HS-27A (cell line): ENCODE measurements around the gene IL1R1.

Experiments
- DNase-seq: peaks from one replicate; pipeline ENCODE4 v3.0.0-alpha.2; 2012; ENCODE audit warnings: low read depth, missing footprints

Gene IL1R1

DNA sequence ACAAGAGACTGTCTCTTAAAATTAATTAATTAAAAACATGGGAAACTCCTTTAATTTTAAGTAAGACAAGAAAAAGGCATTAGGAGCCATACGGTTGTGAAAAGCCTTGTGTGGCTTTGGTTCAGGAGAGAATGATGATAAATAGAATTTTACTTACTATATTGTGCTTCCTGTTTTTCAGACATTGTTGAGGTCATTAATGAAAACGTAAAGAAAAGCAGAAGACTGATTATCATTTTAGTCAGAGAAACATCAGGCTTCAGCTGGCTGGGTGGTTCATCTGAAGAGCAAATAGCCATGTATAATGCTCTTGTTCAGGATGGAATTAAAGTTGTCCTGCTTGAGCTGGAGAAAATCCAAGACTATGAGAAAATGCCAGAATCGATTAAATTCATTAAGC is 33.6 kb downstream of the IL1R1 start:
- DNase-seq = no peak

DNA sequence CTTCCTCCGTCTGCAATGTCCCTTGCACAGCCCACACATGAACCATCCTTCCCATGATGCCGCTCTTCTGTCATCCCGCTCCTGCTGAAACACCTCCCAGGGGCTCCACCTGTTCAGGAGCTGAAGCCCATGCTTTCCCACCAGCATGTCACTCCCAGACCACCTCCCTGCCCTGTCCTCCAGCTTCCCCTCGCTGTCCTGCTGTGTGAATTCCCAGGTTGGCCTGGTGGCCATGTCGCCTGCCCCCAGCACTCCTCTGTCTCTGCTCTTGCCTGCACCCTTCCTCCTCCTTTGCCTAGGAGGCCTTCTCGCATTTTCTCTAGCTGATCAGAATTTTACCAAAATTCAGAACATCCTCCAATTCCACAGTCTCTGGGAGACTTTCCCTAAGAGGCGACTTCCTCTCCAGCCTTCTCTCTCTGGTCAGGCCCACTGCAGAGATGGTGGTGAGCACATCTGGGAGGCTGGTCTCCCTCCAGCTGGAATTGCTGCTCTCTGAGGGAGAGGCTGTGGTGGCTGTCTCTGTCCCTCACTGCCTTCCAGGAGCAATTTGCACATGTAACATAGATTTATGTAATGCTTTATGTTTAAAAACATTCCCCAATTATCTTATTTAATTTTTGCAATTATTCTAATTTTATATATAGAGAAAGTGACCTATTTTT is 35.4 kb downstream of the IL1R1 start:
- no peak for DNase-seq

DNA sequence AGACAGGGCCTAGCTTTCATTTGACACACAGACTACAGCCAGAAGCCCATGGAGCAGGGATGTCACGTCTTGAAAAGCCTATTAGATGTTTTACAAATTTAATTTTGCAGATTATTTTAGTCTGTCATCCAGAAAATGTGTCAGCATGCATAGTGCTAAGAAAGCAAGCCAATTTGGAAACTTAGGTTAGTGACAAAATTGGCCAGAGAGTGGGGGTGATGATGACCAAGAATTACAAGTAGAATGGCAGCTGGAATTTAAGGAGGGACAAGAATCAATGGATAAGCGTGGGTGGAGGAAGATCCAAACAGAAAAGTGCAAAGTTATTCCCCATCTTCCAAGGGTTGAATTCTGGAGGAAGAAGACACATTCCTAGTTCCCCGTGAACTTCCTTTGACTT is 36.5 kb downstream of the IL1R1 start:
- no peak for DNase-seq

DNA sequence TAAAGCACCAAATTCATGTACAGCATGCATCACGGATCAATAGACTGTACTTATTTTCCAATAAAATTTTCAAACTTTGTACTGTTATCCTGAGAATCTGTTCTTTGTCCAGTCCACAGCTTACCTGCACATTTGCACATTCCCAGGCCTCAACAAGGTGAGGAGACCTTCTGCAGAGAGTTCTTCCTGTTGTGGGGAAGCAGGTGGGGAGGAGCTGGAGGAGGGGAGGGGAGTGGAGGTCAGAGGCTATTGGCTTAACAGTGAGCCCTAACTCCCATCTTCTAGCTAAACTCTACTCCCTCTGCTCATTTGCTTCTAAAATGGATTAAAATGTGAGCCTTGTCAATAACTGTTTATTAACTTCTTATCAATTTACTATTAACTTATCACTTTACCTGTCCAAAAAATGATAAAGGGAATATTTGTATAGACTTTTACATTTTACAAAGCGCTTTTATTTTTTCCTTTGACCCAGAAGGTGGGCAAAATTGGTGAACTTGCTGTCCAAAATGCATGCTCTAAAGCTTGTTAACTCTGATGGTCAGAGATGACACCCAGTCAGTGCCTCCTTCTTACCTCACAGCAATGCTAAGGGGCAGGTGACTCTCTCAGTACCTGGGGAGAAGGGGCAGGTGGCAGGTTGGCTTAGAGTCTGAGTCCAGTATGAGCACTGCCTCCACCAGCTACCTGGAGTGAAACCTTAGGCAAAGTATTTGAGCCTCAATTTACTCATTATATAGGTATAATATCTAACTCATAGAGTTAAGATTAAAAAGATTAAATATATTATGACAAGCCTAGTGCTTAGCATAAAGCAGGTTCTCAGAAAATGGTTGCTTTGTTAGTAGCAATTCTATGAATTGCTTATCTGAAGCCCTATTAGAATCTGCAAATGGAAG is 37.5 kb downstream of the IL1R1 start:
- DNase-seq = no peak

DNA sequence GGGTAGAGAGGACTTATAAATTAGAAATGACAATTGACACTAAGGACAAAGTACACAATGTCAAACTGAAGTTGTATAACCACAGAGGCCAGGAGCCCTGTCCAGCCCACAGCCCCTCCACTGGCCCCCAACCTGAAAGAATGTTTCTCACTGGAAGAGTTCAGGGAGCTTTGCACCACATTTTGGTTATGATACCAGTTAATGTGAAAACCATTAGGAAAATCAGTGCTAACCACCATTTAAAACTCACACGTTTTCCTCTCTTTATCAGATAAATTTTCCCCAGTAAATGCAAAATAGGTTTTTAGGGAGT is 38.1 kb downstream of the IL1R1 start:
- no peak for DNase-seq

DNA sequence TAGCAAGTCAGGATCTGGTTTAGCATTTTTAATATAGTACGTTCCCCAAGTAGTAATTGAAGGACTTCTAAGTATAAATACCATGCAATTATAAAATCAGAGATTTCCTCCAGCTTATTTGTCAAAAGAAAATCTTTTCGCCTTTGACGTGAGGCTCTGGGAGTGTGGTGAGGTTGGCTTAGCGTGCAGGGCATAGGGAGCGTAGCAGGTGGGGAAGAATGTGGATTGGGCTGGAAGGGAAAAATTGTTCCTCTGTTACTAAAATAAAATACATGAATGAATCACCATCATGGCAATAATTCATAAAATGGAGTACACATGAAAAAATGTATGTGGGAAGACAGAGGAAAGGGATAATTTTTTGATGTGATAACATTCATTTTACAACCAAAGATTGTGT is 38.8 kb downstream of the IL1R1 start:
- DNase-seq = no peak

DNA sequence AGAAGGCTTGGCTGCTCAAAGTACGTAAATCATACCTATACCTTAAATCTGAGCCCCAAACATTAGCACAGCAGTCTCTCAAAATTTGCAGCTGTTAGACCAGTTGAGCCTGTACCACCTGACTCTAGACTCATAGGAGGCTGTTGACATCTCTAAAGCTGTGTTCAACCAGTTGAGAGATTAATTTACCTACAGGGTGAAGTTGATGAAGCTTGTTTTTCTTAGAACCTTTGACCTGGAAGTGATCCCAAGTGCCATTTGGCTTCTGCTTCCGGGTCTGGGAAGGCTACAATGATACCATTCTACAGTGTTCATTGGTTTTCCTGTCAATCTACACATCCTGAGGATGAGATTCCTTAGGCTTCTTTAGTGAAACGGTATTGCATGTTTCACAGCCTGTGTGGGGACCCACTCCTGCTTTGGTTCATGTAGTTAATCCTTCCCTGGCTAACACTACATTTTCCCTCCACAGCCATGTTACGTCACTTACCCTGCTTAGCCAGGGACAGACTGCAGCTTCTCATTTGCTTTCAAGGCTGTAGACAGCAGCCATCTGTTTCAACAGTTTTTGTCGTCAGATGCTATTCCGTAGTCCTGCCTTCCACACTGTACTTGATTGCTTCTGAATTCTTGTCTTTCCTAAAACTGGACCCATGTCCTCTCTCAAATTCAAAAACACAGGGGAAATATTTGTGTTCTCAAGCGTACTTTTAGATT is 39.5 kb downstream of the IL1R1 start:
- no peak for DNase-seq

DNA sequence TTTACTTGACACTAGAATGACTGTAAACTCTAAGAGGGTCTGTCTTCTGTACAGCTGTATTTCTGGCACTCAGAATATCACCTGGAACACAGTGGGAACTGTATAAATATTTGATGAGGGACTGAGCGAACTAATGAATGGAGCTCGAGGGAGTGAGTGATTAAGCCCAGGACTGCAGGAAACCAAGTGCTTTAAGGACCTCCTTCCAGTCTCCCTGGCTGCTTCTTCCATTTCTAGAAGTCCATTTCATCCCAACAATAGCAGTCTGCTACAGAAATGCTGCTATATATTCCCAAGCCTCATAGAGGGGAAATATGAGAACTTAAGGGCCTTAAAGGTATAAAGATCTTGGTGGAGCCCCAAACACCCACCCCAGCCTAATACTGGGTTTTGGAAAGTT is 41.5 kb downstream of the IL1R1 start:
- no peak for DNase-seq

DNA sequence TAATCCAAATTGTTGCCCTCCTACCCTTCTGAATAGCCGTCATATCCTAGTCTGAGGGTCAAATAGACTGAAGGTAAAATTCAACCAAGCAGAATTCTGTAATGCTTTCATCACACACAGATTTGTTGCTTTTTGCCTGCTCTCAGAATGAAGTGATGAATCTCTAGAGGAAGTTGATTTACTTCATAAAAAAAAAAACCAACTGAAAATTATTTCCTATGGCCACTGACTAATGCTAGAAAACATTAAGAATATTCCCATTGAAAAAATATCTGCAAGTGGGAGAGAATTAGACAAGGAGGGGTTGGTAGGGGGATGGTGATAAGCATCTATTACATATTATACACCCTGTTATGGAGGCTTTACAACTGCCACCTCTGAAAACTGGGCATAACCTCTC is 42.0 kb downstream of the IL1R1 start:
- no peak for DNase-seq

DNA sequence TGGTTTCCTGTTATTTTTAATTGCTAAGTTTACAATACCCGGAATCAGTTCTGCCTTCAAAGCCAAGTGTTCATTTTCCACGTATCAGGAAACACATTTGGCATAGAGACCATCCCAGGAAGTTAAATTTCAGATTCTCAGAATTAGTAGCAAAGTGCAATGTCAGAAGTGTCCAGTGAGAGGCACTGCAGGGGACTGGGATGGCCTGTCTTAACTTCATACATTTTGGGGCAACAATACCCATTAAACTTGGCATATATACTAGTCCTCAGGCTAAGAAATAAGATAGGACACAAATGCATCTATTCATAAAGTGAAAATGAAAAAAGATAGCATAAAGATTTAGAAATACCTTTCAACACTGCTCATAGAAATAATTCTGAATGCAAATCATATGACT is 42.8 kb downstream of the IL1R1 start:
- DNase-seq = no peak

DNA sequence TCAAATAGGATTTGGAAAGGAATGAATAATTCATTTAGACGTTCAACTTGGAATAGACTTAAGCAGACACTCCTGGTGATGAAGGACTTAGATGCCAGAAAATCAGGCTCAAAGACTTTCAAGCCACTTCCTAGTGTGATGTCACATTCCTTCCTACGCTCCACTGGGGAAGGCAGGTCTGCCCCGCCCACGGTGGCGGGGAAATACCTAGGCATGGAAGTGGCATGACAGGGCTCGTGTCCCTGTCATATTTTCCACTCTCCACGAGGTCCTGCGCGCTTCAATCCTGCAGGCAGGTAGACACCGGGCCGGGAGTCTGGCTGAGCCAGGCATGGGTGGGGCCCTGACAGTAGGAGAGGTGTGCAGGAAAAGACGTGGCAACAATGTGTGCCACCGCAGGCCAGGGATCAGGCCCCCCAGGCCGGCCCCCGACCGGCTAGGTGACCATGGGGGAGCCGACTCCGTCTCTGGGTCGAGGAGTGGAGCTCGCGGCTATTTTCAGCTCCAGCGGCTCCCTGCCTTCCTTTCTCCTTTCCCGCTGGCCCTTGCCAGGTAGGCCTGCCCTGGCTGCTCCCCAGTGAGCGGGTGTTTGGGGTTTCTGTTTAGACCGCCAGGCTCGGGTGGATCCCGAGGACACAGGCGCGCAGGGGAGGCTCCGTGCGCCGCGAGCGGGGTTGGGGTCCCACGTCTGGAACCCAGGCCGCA is 44.4 kb downstream of the IL1R1 start, which contains the start of gene IL1RL2:
IL1RL2 (plus strand) TSS at position 233 of the 705 bp plus-strand sequence. CDS start 845 bp downstream, outside the sequence.
- no peak for DNase-seq

DNA sequence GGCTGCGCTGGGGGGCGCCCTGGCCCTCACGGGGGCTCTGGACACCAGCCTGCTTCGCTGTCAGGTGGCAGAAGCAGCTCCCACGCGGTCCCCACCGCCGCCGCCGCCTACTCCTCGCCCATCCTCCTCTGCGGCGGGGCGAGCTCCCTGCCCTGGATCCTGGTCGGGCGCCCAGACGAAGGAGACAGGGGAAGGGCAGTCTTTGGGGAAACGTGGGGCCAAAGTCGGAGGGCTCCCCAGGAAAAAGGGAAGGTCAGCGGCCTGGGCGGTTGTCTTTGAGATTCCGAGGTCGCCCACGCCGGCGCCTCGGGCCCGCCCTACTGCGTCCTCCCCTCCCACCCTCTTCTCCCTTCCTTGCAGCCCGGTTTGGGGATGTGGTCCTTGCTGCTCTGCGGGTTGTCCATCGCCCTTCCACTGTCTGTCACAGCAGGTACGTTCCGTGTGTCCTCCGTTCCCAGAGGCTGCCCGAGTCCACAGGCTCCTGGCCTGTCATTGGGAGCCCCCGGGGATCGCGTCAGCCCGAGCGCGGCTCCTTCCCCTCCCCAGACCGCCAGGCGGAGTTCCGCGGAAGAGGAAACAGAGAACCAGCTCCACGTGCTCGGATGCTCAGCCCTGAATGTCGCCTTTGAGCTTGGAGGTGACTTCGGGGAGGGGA is 45.1 kb downstream of the IL1R1 start:
- DNase-seq = peak; percentile 14

DNA sequence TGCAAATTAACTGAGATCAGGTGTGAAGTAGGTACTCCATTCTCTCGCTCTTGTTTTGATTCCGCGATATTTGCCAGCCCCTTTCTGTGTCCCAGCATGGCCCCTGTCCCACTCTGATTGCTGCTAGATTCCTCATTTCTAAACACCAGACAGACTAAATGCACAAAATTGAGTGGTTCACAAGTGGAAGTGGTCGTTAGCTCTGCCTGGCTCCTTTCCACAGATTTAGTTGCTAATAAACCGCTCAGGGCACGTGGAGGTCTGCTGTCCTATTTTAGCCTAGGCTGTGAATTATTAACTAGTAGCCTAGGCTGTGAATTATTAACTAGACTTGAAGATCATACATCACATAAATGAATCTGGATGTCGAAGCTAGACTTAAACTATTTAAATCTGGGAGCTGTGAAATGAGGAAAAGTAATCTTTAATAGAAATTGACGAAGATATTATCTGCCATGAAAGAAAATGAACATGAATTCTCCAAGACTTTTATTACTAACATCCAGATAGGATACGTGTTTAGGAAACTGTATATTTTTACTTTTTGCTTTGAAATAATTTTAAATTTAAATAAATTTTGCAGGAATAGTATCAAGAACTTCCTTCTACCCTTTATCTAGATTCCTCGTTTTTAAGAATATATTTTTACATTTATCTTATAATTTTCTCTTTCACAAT is 48.0 kb downstream of the IL1R1 start:
- DNase-seq = no peak

DNA sequence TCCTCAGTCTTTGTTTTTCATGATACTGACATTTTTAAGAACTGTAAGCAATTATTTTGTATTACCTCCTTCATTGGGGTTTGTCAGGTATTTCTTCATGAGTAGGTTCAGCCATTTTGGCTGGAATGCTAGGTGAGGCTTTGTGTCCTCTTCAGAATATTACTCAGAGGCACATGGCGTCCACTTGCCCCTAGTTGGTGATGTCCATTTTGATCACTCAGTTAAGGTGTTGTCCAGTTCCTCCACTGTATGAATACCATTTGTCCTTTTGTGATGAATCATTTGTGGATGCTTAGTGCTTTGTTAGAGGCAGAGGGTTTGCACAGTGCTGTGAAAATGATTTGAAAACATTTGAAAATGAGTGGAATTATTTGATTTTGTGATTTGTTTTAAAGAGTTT is 49.0 kb downstream of the IL1R1 start:
- no peak for DNase-seq

DNA sequence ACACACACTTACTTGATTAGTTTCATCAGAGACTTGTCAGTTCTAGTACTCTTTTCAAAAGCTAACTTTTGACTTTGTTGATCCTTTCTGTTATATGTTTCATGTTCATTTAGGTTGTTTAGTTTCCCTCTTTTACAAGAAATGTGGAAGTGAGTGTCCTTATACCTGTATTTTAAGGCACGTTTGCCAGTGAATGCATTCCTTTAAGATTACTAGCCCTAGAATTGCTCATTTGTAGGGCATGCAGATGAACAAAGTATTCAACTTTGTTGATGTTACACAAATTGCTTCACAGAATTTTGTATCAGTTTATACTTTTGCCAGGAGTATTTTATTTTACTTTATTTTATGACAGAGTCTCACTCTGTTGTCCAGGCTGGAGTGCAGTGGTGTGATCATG is 50.5 kb downstream of the IL1R1 start:
- no peak for DNase-seq

DNA sequence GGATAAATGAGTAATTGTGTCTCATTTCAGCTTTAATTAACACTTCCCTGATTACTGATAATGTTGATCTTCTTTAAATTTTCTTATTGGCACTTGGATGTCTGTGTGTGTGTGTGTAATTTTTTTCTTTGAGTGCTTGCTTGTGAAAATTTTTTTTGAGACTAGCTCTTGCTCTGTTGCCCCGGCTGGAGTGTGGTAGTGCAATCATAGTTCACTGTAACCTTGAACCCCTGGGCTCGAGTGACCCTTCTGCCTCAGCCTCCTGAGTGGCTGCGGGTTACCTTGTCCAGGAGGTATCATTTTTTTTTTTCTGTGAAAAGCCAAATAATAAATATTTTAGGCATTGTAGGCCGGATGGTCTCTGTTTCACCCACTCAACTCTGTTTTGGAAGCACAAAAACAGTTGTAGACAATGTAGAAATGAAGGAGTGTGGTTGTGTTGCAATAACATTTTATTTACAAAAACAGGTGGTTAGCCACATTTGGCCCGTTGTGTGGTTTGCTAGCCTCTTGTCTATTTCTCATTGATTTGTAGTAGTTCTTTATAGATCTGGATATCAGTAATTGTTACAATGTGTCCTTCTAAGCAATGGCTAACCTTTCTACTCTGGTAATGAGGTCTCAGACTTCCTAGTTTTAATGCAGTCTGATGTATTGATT is 52.2 kb downstream of the IL1R1 start:
- DNase-seq = no peak

DNA sequence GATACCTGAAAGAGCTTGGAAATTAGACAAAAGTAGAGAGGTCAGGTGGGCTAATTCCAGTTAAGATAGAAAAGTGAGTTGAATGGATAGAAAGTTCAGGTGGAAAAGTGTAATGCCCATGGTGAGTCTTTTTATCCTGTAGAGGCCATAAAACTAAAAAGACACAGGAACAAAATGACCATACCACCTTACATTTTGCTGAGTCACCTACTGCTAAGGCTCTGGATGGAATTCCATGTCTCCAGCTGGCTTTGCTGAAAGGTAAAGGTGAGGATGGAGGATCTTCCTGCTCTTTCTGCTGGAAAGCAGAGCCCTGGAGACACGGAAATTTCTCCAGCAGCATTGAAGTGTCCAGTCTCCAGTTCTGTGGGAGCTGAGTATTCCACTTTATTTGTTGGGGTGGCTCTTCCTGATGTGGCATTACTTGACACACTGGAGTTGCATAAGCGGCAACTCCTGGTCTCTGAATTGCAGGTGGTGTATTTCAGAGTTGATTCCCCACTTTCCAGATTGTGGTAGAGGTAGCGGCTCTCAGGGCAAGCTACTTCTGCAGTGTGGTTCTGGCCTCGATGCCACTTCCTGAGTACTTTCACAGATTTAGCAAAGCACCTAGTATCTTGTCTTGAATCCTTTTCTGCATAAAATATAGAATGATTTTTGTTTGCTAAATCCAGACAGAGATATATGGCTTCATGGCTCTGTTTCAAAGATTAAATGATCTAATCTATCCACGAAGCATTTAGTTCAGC is 55.0 kb downstream of the IL1R1 start:
- DNase-seq = no peak

DNA sequence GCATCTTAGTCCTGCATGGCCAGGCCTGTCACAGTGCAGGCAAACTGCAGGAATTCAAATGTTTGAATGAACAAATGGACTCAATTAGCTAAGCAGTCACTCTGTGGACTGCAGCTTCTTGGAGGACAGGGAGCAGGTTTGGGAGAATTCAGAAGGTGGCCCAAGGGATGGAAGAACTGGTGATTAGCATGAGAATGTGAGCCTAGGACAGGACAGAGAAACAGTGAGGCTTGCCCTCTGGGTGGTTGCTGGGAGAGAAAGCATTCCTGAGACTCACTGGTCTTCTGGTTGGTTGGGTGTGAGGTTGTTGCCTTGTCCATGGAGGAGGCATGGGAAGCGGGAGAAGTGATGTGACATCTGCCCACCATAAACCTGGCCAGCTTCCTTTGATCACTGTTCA is 58.0 kb downstream of the IL1R1 start:
- no peak for DNase-seq

DNA sequence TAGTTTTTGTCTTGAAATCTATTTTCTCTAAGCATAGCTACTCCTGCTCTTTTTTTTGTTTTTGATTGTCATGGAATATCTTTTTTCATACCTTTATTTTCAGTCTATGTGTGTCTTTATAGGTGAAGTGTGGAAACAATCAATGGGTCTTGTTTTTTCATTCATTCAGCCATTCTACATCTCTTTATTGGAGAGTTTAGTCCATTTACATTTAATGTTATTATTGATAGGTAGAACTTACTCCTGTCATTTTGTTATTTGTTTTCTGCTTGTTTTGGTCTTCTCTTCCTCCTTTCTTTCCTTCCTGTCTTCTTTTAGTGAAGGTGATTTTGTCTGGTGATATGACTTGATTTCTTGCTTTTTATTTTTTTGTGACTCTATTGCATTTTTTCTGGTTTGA is 62.1 kb downstream of the IL1R1 start:
- DNase-seq = no peak
